Tibial nerve (tissue), 4 donors: ENCODE data around the gene ACAD9.

Experiments
- CTCF ChIP-seq, 5 experiments: fragments of 200-600 bp in 3 of 5; fragments of 450-650 bp in 2 of 5; sonication (generic) in 3 of 5; IDR thresholded peaks; one replicate each; pipeline ENCODE4 v1.5.1; 2016 to 2019; ENCODE audit warnings: antibody characterized with exemption in 5 of 5, mild to moderate bottlenecking in 3 of 5, moderate library complexity in 2 of 5
- EP300 ChIP-seq, 2 donors: sonication (generic); formaldehyde crosslinking; IDR thresholded peaks; one replicate each; pipeline ENCODE4 v1.6.1; 2017; ENCODE audit warnings: antibody characterized with exemption in 2 of 2, mild to moderate bottlenecking in 1 of 2
- POLR2A ChIP-seq, 2 donors: fragments of 450-650 bp; IDR thresholded peaks; one replicate each; pipeline ENCODE4 v1.6.1; 2017; ENCODE audit warnings: antibody characterized with exemption in 2 of 2, mild to moderate bottlenecking in 2 of 2, moderate library complexity in 2 of 2

DNA sequence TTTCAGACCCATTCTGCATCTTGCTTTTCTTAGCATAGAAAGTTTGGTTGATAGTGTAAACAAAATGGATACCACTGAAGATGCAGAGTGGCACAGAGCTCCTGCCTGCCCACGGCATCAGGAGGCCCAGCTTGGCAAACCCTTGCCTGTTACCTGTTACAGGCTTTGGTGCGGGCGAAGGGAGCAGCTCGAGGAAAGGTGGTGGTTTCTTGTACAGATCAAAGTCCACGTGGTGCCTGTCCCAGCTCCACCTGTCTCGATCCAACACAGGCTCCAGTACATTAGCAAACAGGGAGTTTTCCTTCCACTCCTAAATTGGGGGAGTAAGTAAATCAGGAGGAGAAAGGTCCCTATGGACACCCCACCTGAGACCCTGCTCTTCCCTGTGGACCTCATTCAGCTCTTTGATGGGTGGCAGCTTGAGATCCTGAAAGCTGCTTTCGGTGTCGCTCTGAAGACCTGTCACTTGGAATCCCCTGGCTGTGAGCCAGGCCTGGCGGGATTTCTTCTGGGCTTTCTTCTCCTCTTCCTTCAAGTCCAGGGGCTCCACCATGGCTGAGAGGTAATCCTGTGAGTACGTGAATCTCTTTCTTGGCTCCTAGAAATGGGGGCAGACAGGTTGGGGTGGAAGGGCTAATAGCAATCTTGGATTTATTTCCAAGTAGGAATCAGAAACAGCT, 35.7 kb downstream of the ACAD9 start:
- TF ChIP-seq CTCF (IDR thresholded peaks at IDR 0.05) (no peak), POLR2A (IDR thresholded peaks at IDR 0.05) (no peak), EP300 (IDR thresholded peaks at IDR 0.05) (no peak)
